Activated T-cell treated with anti-CD3 and anti-CD28 coated beads, Interleukin-2, amount 50 U/mL, for 24 hours (primary cell): ENCODE results near the gene LETM1.

ENCODE experiments used
- DNase-seq: peaks from one replicate; pipeline ENCODE4 v3.0.0-alpha.2; 2020
- H3K27ac Mint-ChIP-seq: 2 replicates; pipeline ENCODE4 v1.8.0; 2020; ENCODE audit warnings: mild to moderate bottlenecking, mixed read lengths
- H3K27me3 Mint-ChIP-seq: 2 replicates; pipeline ENCODE4 v1.8.0; 2020; ENCODE audit warnings: mixed read lengths
- H3K36me3 Mint-ChIP-seq: 2 replicates; pipeline ENCODE4 v1.8.0; 2020; ENCODE audit warnings: low read depth, mixed read lengths
- H3K4me1 Mint-ChIP-seq: 2 replicates; pipeline ENCODE4 v1.8.0; 2020; ENCODE audit warnings: low read depth, mixed read lengths
- H3K4me3 Mint-ChIP-seq: 2 replicates; pipeline ENCODE4 v1.8.0; 2020; ENCODE audit warnings: mild to moderate bottlenecking, moderate library complexity, mixed read lengths
- H3K9me3 Mint-ChIP-seq: 2 replicates; pipeline ENCODE4 v1.8.0; 2020; ENCODE audit warnings: mixed read lengths

The LETM1 gene

GRCh38 chr4:1785592-1785991 is 70.4 kb downstream of the LETM1 start:
- no peaks in the 10 kb centered on the region for H3K4me1 Mint-ChIP-seq
- no peaks in the 10 kb centered on the region for H3K9me3 Mint-ChIP-seq
- no peak overlapping the region for H3K27ac Mint-ChIP-seq
- no peak for DNase-seq
- H3K4me3 Mint-ChIP-seq, result no peak overlapping the region
- H3K36me3 Mint-ChIP-seq, result no peaks in the 10 kb centered on the region
- H3K27me3 Mint-ChIP-seq, result no peaks in the 10 kb centered on the region

- Mint-ChIP-seq H3K4me3 (no peak overlapping the region), H3K4me1 (no peaks in the 10 kb centered on the region)
- no peak for DNase-seq
Observed at GRCh38 chr4:1784789-1785591, 71.0 kb downstream of the LETM1 start.

GRCh38 chr4:1784395-1784788 is 71.6 kb downstream of the LETM1 start:
- H3K36me3 Mint-ChIP-seq, result no peaks in the 10 kb centered on the region
- H3K9me3 Mint-ChIP-seq, result no peaks in the 10 kb centered on the region
- no peaks in the 10 kb centered on the region for H3K27me3 Mint-ChIP-seq
- H3K27ac Mint-ChIP-seq, result no peak overlapping the region
- H3K4me3 Mint-ChIP-seq, result no peak overlapping the region
- H3K4me1 Mint-ChIP-seq, result no peaks in the 10 kb centered on the region
- no peak for DNase-seq

More at GRCh38 chr4:1784789-1785591, 71.0 kb downstream of the LETM1 start:
- H3K9me3 Mint-ChIP-seq, result no peaks in the 10 kb centered on the region
- H3K27ac Mint-ChIP-seq, result no peak overlapping the region
- H3K27me3 Mint-ChIP-seq, result no peaks in the 10 kb centered on the region
- no peaks in the 10 kb centered on the region for H3K36me3 Mint-ChIP-seq

- Mint-ChIP-seq H3K9me3 (no peaks in the 10 kb centered on the region), H3K27ac (no peak overlapping the region), H3K4me1 (no peaks in the 10 kb centered on the region), H3K36me3 (no peaks in the 10 kb centered on the region), H3K4me3 (no peak overlapping the region), H3K27me3 (no peaks in the 10 kb centered on the region)
- DNase-seq, result no peak
Observed at GRCh38 chr4:1783970-1784369, 72.0 kb downstream of the LETM1 start.

GRCh38 chr4:1783015-1783414 is 72.9 kb downstream of the LETM1 start:
- Mint-ChIP-seq H3K4me3 (no peak overlapping the region), H3K27ac (no peak overlapping the region), H3K27me3 (no peaks in the 10 kb centered on the region), H3K4me1 (no peaks in the 10 kb centered on the region), H3K9me3 (no peaks in the 10 kb centered on the region), H3K36me3 (no peaks in the 10 kb centered on the region)
- no peak for DNase-seq

- H3K4me3 Mint-ChIP-seq, result no peak overlapping the region
- no peak for DNase-seq
- H3K36me3 Mint-ChIP-seq, result no peaks in the 10 kb centered on the region
- no peaks in the 10 kb centered on the region for H3K27me3 Mint-ChIP-seq
- H3K9me3 Mint-ChIP-seq, result no peaks in the 10 kb centered on the region
- H3K4me1 Mint-ChIP-seq, result no peaks in the 10 kb centered on the region
- H3K27ac Mint-ChIP-seq, result no peak overlapping the region
Observed at GRCh38 chr4:1780435-1780834, 75.5 kb downstream of the LETM1 start.

GRCh38 chr4:1779588-1780382 is 76.2 kb downstream of the LETM1 start:
- Mint-ChIP-seq H3K9me3 (no peaks in the 10 kb centered on the region), H3K4me3 (no peak overlapping the region), H3K27ac (no peak overlapping the region), H3K4me1 (no peaks in the 10 kb centered on the region), H3K36me3 (no peaks in the 10 kb centered on the region), H3K27me3 (no peaks in the 10 kb centered on the region)
- no peak for DNase-seq

- Mint-ChIP-seq H3K9me3 (no peaks in the 10 kb centered on the region), H3K27me3 (no peaks in the 10 kb centered on the region), H3K36me3 (no peaks in the 10 kb centered on the region), H3K4me1 (no peaks in the 10 kb centered on the region), H3K27ac (no peak overlapping the region), H3K4me3 (no peak overlapping the region)
- DNase-seq, result no peak
Observed at GRCh38 chr4:1778642-1779392, 77.1 kb downstream of the LETM1 start.

GRCh38 chr4:1777822-1778641 is 77.9 kb downstream of the LETM1 start:
- DNase-seq, result no peak
- no peaks in the 10 kb centered on the region for H3K27me3 Mint-ChIP-seq
- H3K27ac Mint-ChIP-seq, result no peak overlapping the region
- no peaks in the 10 kb centered on the region for H3K9me3 Mint-ChIP-seq
- H3K4me3 Mint-ChIP-seq, result no peak overlapping the region
- H3K4me1 Mint-ChIP-seq, result no peaks in the 10 kb centered on the region
- no peaks in the 10 kb centered on the region for H3K36me3 Mint-ChIP-seq

- Mint-ChIP-seq H3K9me3 (no peaks in the 10 kb centered on the region), H3K27me3 (no peaks in the 10 kb centered on the region), H3K27ac (no peak overlapping the region), H3K4me1 (peaks cover 2% of the 10 kb centered on the region), H3K4me3 (no peak overlapping the region), H3K36me3 (no peaks in the 10 kb centered on the region)
- no peak for DNase-seq
Observed at GRCh38 chr4:1776521-1777161, 79.3 kb downstream of the LETM1 start.

GRCh38 chr4:1775731-1776500 is 80.0 kb downstream of the LETM1 start:
- H3K9me3 Mint-ChIP-seq, result no peaks in the 10 kb centered on the region
- no peaks in the 10 kb centered on the region for H3K27me3 Mint-ChIP-seq
- DNase-seq, result no peak
- H3K36me3 Mint-ChIP-seq, result no peaks in the 10 kb centered on the region
- peaks cover 2% of the 10 kb centered on the region for H3K4me1 Mint-ChIP-seq
- no peak overlapping the region for H3K4me3 Mint-ChIP-seq
- H3K27ac Mint-ChIP-seq, result no peak overlapping the region

- Mint-ChIP-seq H3K4me3 (no peak overlapping the region), H3K27me3 (no peaks in the 10 kb centered on the region), H3K36me3 (no peaks in the 10 kb centered on the region), H3K27ac (no peak overlapping the region), H3K4me1 (peaks cover 2% of the 10 kb centered on the region), H3K9me3 (no peaks in the 10 kb centered on the region)
- no peak for DNase-seq
Observed at GRCh38 chr4:1773754-1774153, 82.2 kb downstream of the LETM1 start.

- DNase-seq, result no peak
- peaks cover 6% of the 10 kb centered on the region for H3K27me3 Mint-ChIP-seq
- H3K36me3 Mint-ChIP-seq, result no peaks in the 10 kb centered on the region
- peaks cover 2% of the 10 kb centered on the region for H3K4me1 Mint-ChIP-seq
- no peak overlapping the region for H3K27ac Mint-ChIP-seq
- no peak overlapping the region for H3K4me3 Mint-ChIP-seq
- no peaks in the 10 kb centered on the region for H3K9me3 Mint-ChIP-seq
Observed at GRCh38 chr4:1772853-1773538, 83.0 kb downstream of the LETM1 start.
